Thoracic aorta (tissue), 2 donors: ENCODE measurements around the gene WBP2. TPM values are rescaled to one million over a fixed set of nuclear protein-coding genes. Genes with fewer than 3 reads are reported as not detected.
"Not testable (repeated sequence)": the region's sequence is repeated elsewhere in the genome, so short reads cannot be mapped to it uniquely, and the experiment has no call there.

Experiments used
- ATAC-seq: fragments of 150-250 bp; one replicate; pipeline ENCODE4 v1.8.0; 2017; ENCODE audit warnings: low read depth; ENCODE audit not compliant: insufficient number of reproducible peaks, low FRiP score
- DNase-seq: peaks from one replicate; pipeline ENCODE4 v3.0.0-alpha.2; 2020; ENCODE audit warnings: low spot score
- H3K27ac ChIP-seq, 2 donors: fragments of 200-600 bp; sonication (generic); 1 replicate in 1 of 2; 2 replicates in 1 of 2; pipeline ENCODE4 v1.5.1; 2016; ENCODE audit warnings: mild to moderate bottlenecking in 2 of 2, moderate library complexity in 2 of 2
- H3K27me3 ChIP-seq: fragments of 200-600 bp; sonication (generic); replicated peaks from 2 replicates; pipeline ENCODE4 v1.6.0; 2016; ENCODE audit warnings: mild to moderate bottlenecking; ENCODE audit not compliant: insufficient read depth
- H3K36me3 ChIP-seq: fragments of 200-600 bp; sonication (generic); one replicate; pipeline ENCODE4 v1.5.1; 2016
- H3K4me1 ChIP-seq, 2 donors: fragments of 200-600 bp; sonication (generic); 1 replicate in 1 of 2; 2 replicates in 1 of 2; pipeline versions ENCODE4 v1.5.1 to v1.6.0; 2016; ENCODE audit warnings: low read depth in 2 of 2, mild to moderate bottlenecking in 1 of 2; ENCODE audit not compliant: control insufficient read depth in 1 of 2
- H3K4me3 ChIP-seq: fragments of 200-600 bp; sonication (generic); 2 replicates; pipeline ENCODE4 v1.5.1; 2016; ENCODE audit warnings: mild to moderate bottlenecking
- H3K9me3 ChIP-seq: fragments of 200-600 bp; sonication (generic); 2 replicates; pipeline ENCODE4 v1.5.1; 2016
- CTCF ChIP-seq: fragments of 200-600 bp; sonication (generic); IDR thresholded peaks from one replicate; pipeline ENCODE4 v1.5.1; 2019; ENCODE audit warnings: antibody characterized with exemption
- total RNA-seq, 2 donors: library from RNA; depleted of rRNA; stranded (reverse); fragments of >200 nt; gene quantifications; one replicate each; pipeline versions ENCODE4 v1.1.0 to v1.2.3, GENCODE V29; 2016

The WBP2 gene
- total RNA-seq, 2 donors from 2014 or later, result 55.8 to 83.1 TPM

- H3K36me3 ChIP-seq, result peaks cover 18% of the 10 kb centered on the region
- no peak for DNase-seq
- no peaks in the 10 kb centered on the region for H3K27me3 ChIP-seq
- H3K4me1 ChIP-seq, result peaks cover 0 to 7% of the 10 kb centered on the region in 2 donors
- no peak overlapping the region for H3K4me3 ChIP-seq
- no peak for ATAC-seq
- no peak for TF ChIP-seq CTCF
- H3K9me3 ChIP-seq, result no peaks in the 10 kb centered on the region
- no peak overlapping the region for H3K27ac ChIP-seq
These were observed 34.3 kb upstream of the WBP2 start for GRCh38 chr17:75889454-75889853.

GRCh38 chr17:75888484-75888883 is 33.3 kb upstream of the WBP2 start:
- no peak for DNase-seq

GRCh38 chr17:75885860-75886259 is 30.7 kb upstream of the WBP2 start:
- not testable (repeated sequence) for H3K9me3 ChIP-seq, H3K27me3 ChIP-seq, DNase-seq, ATAC-seq, H3K27ac ChIP-seq, H3K4me3 ChIP-seq, H3K4me1 ChIP-seq
- H3K36me3 ChIP-seq, result peaks cover 10% of the 10 kb centered on the region

More at GRCh38 chr17:75888484-75888883, 33.3 kb upstream of the WBP2 start:
- Histone ChIP-seq H3K27ac (no peak overlapping the region), H3K4me3 (no peak overlapping the region), H3K27me3 (no peaks in the 10 kb centered on the region), H3K9me3 (no peaks in the 10 kb centered on the region), H3K36me3 (peaks cover 18% of the 10 kb centered on the region), H3K4me1 (no peaks in the 10 kb centered on the region)
- TF ChIP-seq CTCF, result no peak
- ATAC-seq, result no peak

- Histone ChIP-seq H3K27ac (no peak overlapping the region), H3K4me1 (no peaks in the 10 kb centered on the region), H3K36me3 (peaks cover 6% of the 10 kb centered on the region), H3K27me3 (no peaks in the 10 kb centered on the region), H3K9me3 (no peaks in the 10 kb centered on the region), H3K4me3 (no peak overlapping the region)
- DNase-seq (no peak), ATAC-seq (no peak)
- TF ChIP-seq CTCF, result no peak
These were observed 30.3 kb upstream of the WBP2 start for GRCh38 chr17:75885431-75885830.

- Histone ChIP-seq H3K36me3 (no peaks in the 10 kb centered on the region), H3K27ac (no peak overlapping the region), H3K4me3 (no peak overlapping the region), H3K27me3 (no peaks in the 10 kb centered on the region), H3K4me1 (peaks cover under 1 to 9% of the 10 kb centered on the region in 2 donors), H3K9me3 (no peaks in the 10 kb centered on the region)
- no peak for DNase-seq
- no peak for ATAC-seq
- no peak for TF ChIP-seq CTCF
These were observed 26.7 kb upstream of the WBP2 start for GRCh38 chr17:75881678-75882454.
